CD14-positive monocyte (primary cell): Measurements from ENCODE around the gene OXGR1. TPM values are rescaled to one million over a fixed set of nuclear protein-coding genes. Genes with fewer than 3 reads are reported as not detected.

Experiments used
- DNase-seq, 3 donors: peaks; one replicate each; pipeline ENCODE4 v3.0.0-alpha.2; 2011 to 2022
- H2AFZ ChIP-seq: 2 replicates; pipeline ENCODE4 v1.6.0; 2012; ENCODE audit warnings: mild to moderate bottlenecking, low read depth, low read length, inconsistent platforms; ENCODE audit not compliant: insufficient read depth, poor library complexity, severe bottlenecking
- H3K27ac ChIP-seq, 2 donors: 1 replicate in 1 of 2; 2 replicates in 1 of 2; pipeline ENCODE4 v1.5.1; 2012 to 2013; ENCODE audit warnings: low read length in 2 of 2, control low read depth in 1 of 2, inconsistent platforms in 1 of 2, low read depth in 1 of 2, mild to moderate bottlenecking in 1 of 2
- H3K27me3 ChIP-seq, 2 donors: one replicate each; pipeline versions ENCODE4 v1.6.0 to v1.6.1; 2011 to 2013; ENCODE audit warnings: low read length in 2 of 2; ENCODE audit not compliant: control insufficient read depth in 2 of 2, insufficient read depth in 2 of 2
- H3K36me3 ChIP-seq, 2 donors: replicated peaks in 1 of 2; 1 replicate in 1 of 2; 2 replicates in 1 of 2; pipeline versions ENCODE4 v1.5.1 to v1.6.1; 2012 to 2013; ENCODE audit warnings: low read length in 2 of 2, control low read depth in 1 of 2, inconsistent platforms in 1 of 2, mild to moderate bottlenecking in 1 of 2; ENCODE audit not compliant: insufficient read depth in 2 of 2, control insufficient read depth in 1 of 2
- H3K4me1 ChIP-seq, 2 donors: 1 replicate in 1 of 2; 2 replicates in 1 of 2; pipeline versions ENCODE4 v1.5.1 to v1.6.1; 2012 to 2013; ENCODE audit warnings: low read length in 2 of 2, control low read depth in 1 of 2, inconsistent platforms in 1 of 2, mild to moderate bottlenecking in 1 of 2, moderate library complexity in 1 of 2; ENCODE audit not compliant: insufficient read depth in 2 of 2, control insufficient read depth in 1 of 2
- H3K4me2 ChIP-seq: replicated peaks from 2 replicates; pipeline ENCODE3; 2012; ENCODE audit warnings: low read length, moderate library complexity, mild to moderate bottlenecking; ENCODE audit not compliant: poor library complexity, severe bottlenecking; ENCODE audit errors: extremely low read depth
- H3K4me3 ChIP-seq, 3 experiments: fragments of 200-600 bp in 1 of 3; sonication (generic) in 1 of 3; replicated peaks in 1 of 3; 1 replicate in 2 of 3; 2 replicates in 1 of 3; pipeline ENCODE4 v1.5.1; 2011 to 2013; ENCODE audit warnings: low read length in 3 of 3, mild to moderate bottlenecking in 3 of 3, control low read depth in 2 of 3, low read depth in 2 of 3, inconsistent platforms in 1 of 3, moderate library complexity in 1 of 3
- H3K79me2 ChIP-seq: 2 replicates; pipeline ENCODE4 v1.6.0; 2012; ENCODE audit warnings: mild to moderate bottlenecking, control low read depth, inconsistent platforms, low read length, moderate library complexity; ENCODE audit not compliant: insufficient read depth
- H3K9ac ChIP-seq: 2 replicates; pipeline ENCODE4 v1.6.0; 2017; ENCODE audit warnings: low read length, mild to moderate bottlenecking; ENCODE audit not compliant: insufficient read depth, poor library complexity, severe bottlenecking
- H3K9me3 ChIP-seq, 2 donors: replicated peaks in 1 of 2; 1 replicate in 1 of 2; 2 replicates in 1 of 2; pipeline versions ENCODE4 v1.5.1 to v1.6.1; 2012 to 2013; ENCODE audit warnings: low read length in 2 of 2, control low read depth in 1 of 2; ENCODE audit not compliant: control insufficient read depth in 1 of 2, insufficient read depth in 1 of 2
- H4K20me1 ChIP-seq: 2 replicates; pipeline ENCODE4 v1.6.0; 2012; ENCODE audit warnings: mild to moderate bottlenecking, low read length, control low read depth, moderate library complexity; ENCODE audit not compliant: insufficient read depth
- H3K27ac Mint-ChIP-seq, 7 donors: one replicate each; pipeline ENCODE4 v1.8.0; 2020; ENCODE audit warnings: mild to moderate bottlenecking in 7 of 7, mixed read lengths in 7 of 7, moderate library complexity in 6 of 7, inconsistent platforms in 2 of 7
- H3K27me3 Mint-ChIP-seq, 3 donors: one replicate each; pipeline ENCODE4 v1.8.0; 2021 to 2022; ENCODE audit warnings: low read depth in 3 of 3, mild to moderate bottlenecking in 3 of 3, mixed read lengths in 3 of 3, moderate library complexity in 3 of 3, inconsistent platforms in 1 of 3
- H3K36me3 Mint-ChIP-seq, 2 donors: one replicate each; pipeline ENCODE4 v1.8.0; 2020; ENCODE audit warnings: mixed read lengths in 2 of 2, inconsistent platforms in 1 of 2, mild to moderate bottlenecking in 1 of 2
- H3K4me1 Mint-ChIP-seq: one replicate; pipeline ENCODE4 v1.8.0; 2020; ENCODE audit warnings: mild to moderate bottlenecking, mixed read lengths
- H3K4me3 Mint-ChIP-seq, 2 donors: one replicate each; pipeline ENCODE4 v1.8.0; 2020; ENCODE audit warnings: mild to moderate bottlenecking in 2 of 2, mixed read lengths in 2 of 2, moderate library complexity in 1 of 2
- H3K9me3 Mint-ChIP-seq, 7 donors: one replicate each; pipeline ENCODE4 v1.8.0; 2020 to 2022; ENCODE audit warnings: mixed read lengths in 7 of 7, mild to moderate bottlenecking in 6 of 7, moderate library complexity in 6 of 7, inconsistent platforms in 2 of 7
- WGBS: methylation state at CpG from one replicate; pipeline ENCODE4 v1.1.5; 2013; ENCODE audit warnings: missing lambda C conversion rate; ENCODE audit not compliant: insufficient coverage; 5-methylcytosine and 5-hydroxymethylcytosine counted together
- intact Hi-C, 2 donors: fragments of 100-400 bp; cut with micrococcal nuclease; formaldehyde crosslinking; loops; one replicate each; pipeline versions ENCODE4 v1.15.0 to v1.15.1; 2023
- polyA plus RNA-seq, 3 donors: library from polyadenylated mRNA; depleted of rRNA in 1 of 3; unstranded in 2 of 3; stranded (reverse) in 1 of 3; fragments of 300-500 nt in 2 of 3; fragments of >200 nt in 1 of 3; fragmentation: Illumina TruSeq in 2 of 3; gene quantifications; 1 replicate in 2 of 3; 2 replicates in 1 of 3; pipeline ENCODE4 v1.2.3, GENCODE V29; 2012 to 2021
- TF ChIP-seq, protein P1 (sequence below): fragments of 200-600 bp; IDR thresholded peaks from one replicate; pipeline ENCODE4 v1.8.0; 2022; ENCODE audit warnings: antibody characterized with exemption, mild to moderate bottlenecking

Gene OXGR1
- polyA plus RNA-seq, 3 donors, result 0.22 to 0.27 TPM; not detected in 1

DNA sequence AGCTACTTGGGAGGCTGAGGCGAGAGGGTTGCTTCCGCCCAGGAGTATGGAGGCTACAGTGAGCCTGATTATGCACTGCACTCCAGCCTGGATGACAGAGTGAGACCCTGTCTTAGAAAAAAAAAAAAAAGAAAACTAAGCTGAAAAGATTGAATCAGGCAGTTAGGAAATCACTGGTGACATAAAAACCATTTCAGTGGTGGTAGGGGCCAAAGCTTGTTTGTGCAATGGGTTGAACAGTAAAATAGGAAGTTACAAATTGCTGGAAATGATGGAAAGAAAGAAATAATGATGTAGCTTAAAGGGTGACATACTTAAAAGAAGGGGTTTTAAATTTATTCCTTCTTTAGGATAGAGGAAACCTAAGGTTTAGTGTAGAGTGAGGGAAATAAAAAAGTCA, 4.8 kb upstream of the OXGR1 start:
- H3K27me3 Mint-ChIP-seq, result peaks cover 9 to 11% (median 10%) of the 10 kb centered on the region in 3 donors
- H3K36me3 ChIP-seq, result no peaks in the 10 kb centered on the region
- H3K4me2 ChIP-seq, result peak overlapping the region; percentile 30
- H3K9ac ChIP-seq, result no peak overlapping the region
- TF ChIP-seq, protein P1, sequence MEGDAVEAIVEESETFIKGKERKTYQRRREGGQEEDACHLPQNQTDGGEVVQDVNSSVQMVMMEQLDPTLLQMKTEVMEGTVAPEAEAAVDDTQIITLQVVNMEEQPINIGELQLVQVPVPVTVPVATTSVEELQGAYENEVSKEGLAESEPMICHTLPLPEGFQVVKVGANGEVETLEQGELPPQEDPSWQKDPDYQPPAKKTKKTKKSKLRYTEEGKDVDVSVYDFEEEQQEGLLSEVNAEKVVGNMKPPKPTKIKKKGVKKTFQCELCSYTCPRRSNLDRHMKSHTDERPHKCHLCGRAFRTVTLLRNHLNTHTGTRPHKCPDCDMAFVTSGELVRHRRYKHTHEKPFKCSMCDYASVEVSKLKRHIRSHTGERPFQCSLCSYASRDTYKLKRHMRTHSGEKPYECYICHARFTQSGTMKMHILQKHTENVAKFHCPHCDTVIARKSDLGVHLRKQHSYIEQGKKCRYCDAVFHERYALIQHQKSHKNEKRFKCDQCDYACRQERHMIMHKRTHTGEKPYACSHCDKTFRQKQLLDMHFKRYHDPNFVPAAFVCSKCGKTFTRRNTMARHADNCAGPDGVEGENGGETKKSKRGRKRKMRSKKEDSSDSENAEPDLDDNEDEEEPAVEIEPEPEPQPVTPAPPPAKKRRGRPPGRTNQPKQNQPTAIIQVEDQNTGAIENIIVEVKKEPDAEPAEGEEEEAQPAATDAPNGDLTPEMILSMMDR, result no peak
- no peaks in the 10 kb centered on the region for H3K79me2 ChIP-seq
- no peak overlapping the region for H3K4me3 Mint-ChIP-seq
- peaks cover 0 to 6% (median 2%) of the 10 kb centered on the region in 7 donors for H3K9me3 Mint-ChIP-seq
- peak overlapping the region; percentile 37 to 93 (median 82) for H3K27ac Mint-ChIP-seq
- 92% methylated on average over 2 of the region's 2 CpGs for WGBS
- H2AFZ ChIP-seq, result no peak overlapping the region
- no peaks in the 10 kb centered on the region for H4K20me1 ChIP-seq
- intact Hi-C loops, result no loop called here
- peak; percentile 34 to 66 (median 60) for DNase-seq
- peaks cover 0 to 5% of the 10 kb centered on the region in 2 donors for H3K27me3 ChIP-seq
- H3K4me1 ChIP-seq, result peaks cover 67 to 88% of the 10 kb centered on the region in 2 donors
- H3K27ac ChIP-seq, result peak overlapping the region; percentile 30 to 51
- peak overlapping the region in 1 of 3 experiments; percentile 10 for H3K4me3 ChIP-seq
- H3K9me3 ChIP-seq, result no peaks in the 10 kb centered on the region
- peaks cover 77% of the 10 kb centered on the region for H3K4me1 Mint-ChIP-seq
- H3K36me3 Mint-ChIP-seq, result no peaks in the 10 kb centered on the region

DNA sequence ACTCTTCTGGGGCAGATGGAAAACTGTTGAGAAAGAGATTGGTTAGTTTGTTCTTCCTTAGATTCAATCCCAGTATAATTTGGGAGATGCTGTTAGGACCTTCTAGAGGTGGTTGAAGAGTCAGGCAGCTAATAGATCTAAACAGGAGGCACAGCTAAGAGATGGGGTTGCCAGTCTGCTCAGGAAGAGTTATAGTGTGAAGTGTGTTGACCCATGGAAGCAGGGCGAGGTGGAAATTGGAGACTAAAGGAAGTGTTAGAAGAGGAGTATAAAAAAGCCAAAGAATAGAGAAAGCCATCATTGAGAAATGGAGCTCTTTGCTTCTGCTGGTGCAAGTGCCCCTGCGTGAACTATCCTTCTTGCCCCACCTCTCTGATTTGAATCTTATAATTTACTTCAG, 3.8 kb upstream of the OXGR1 start:
- no peaks in the 10 kb centered on the region for H3K36me3 Mint-ChIP-seq
- peaks cover 17 to 22% (median 19%) of the 10 kb centered on the region in 3 donors for H3K27me3 Mint-ChIP-seq
- H3K4me3 Mint-ChIP-seq, result no peak overlapping the region
- H3K4me2 ChIP-seq, result no peak overlapping the region
- no peak overlapping the region for H2AFZ ChIP-seq
- peak overlapping the region in 1 of 7 donors; percentile 1 for H3K27ac Mint-ChIP-seq
- H3K27ac ChIP-seq, result no peak overlapping the region
- intact Hi-C loops, result no loop called here
- DNase-seq, result no peak
- TF ChIP-seq, protein P1, result no peak
- no peaks in the 10 kb centered on the region for H3K36me3 ChIP-seq
- peaks cover 78% of the 10 kb centered on the region for H3K4me1 Mint-ChIP-seq
- peaks cover under 1 to 15% of the 10 kb centered on the region in 2 donors for H3K27me3 ChIP-seq
- WGBS, result 67% methylated on average over 1 of the region's 2 CpGs
- H3K9me3 Mint-ChIP-seq, result peaks cover 0 to 6% (median 2%) of the 10 kb centered on the region in 7 donors
- H3K79me2 ChIP-seq, result no peaks in the 10 kb centered on the region
- peaks cover 67 to 88% of the 10 kb centered on the region in 2 donors for H3K4me1 ChIP-seq
- H3K9me3 ChIP-seq, result no peaks in the 10 kb centered on the region
- H3K9ac ChIP-seq, result no peak overlapping the region
- H4K20me1 ChIP-seq, result no peaks in the 10 kb centered on the region
- no peak overlapping the region for H3K4me3 ChIP-seq
